T-cell (primary cell): ENCODE measurements around the gene MYCL. TPM values are rescaled to one million over a fixed set of nuclear protein-coding genes. Genes with fewer than 3 reads are reported as not detected.

ENCODE experiments used
- ATAC-seq, 4 experiments: fragments of 200-7000 bp in 3 of 4; fragments of 150-1000 bp in 1 of 4; cut with Tn5 transposase; replicated peaks in 1 of 4; 1 replicate in 3 of 4; 2 replicates in 1 of 4; pipeline ENCODE4 v1.10.0; 2021; ENCODE audit warnings: moderate library complexity in 3 of 4, mild to moderate bottlenecking in 2 of 4, moderate number of reproducible peaks in 1 of 4
- CTCF ChIA-PET, 2 donors: fragments of 300-600 bp; sonication (Branson Sonifier 250); formaldehyde crosslinking; loops; one replicate each; lab custom pipeline; 2022; ENCODE audit warnings: antibody characterized with exemption in 2 of 2; lab: Charles Lee
- POLR2A ChIA-PET, 2 donors: fragments of 300-600 bp; sonication (Branson Sonifier 250); formaldehyde crosslinking; loops; one replicate each; lab custom pipeline; 2022; ENCODE audit warnings: antibody characterized with exemption in 2 of 2; lab: Charles Lee
- DNase-seq, 35 experiments: peaks; one replicate each; pipeline versions ENCODE4 v3.0.0 to v3.0.0-alpha.2; 2013 to 2023
- H3K27ac ChIP-seq: one replicate; pipeline ENCODE4 v1.5.1; 2013; ENCODE audit warnings: low read length
- H3K27me3 ChIP-seq, 2 experiments: replicated peaks in 1 of 2; 1 replicate in 1 of 2; 2 replicates in 1 of 2; pipeline versions ENCODE4 v1.6.1 to v1.7.0; 2013; ENCODE audit warnings: low read length in 1 of 2, mixed read lengths in 1 of 2; ENCODE audit not compliant: control insufficient read depth in 2 of 2, insufficient read depth in 2 of 2; ENCODE audit errors: extremely low read depth in 1 of 2
- H3K36me3 ChIP-seq, 2 donors: 1 replicate in 1 of 2; 2 replicates in 1 of 2; pipeline versions ENCODE4 v1.6.1 to v1.7.0; 2013; ENCODE audit warnings: low read length in 1 of 2; ENCODE audit not compliant: control insufficient read depth in 2 of 2, insufficient read depth in 1 of 2; ENCODE audit errors: extremely low read depth in 1 of 2
- H3K4me1 ChIP-seq, 2 experiments: 1 replicate in 1 of 2; 2 replicates in 1 of 2; pipeline versions ENCODE4 v1.6.1 to v1.7.0; 2013; ENCODE audit warnings: low read length in 2 of 2, mixed read lengths in 1 of 2; ENCODE audit not compliant: insufficient read depth in 2 of 2, control insufficient read depth in 1 of 2; ENCODE audit errors: extremely low read depth in 1 of 2
- H3K4me3 ChIP-seq, 2 donors: 1 replicate in 1 of 2; 2 replicates in 1 of 2; pipeline versions ENCODE4 v1.5.1 to v1.7.0; 2013; ENCODE audit warnings: mild to moderate bottlenecking in 2 of 2, low read length in 1 of 2, moderate library complexity in 1 of 2; ENCODE audit not compliant: control insufficient read depth in 1 of 2; ENCODE audit errors: extremely low read depth in 1 of 2
- H3K9me3 ChIP-seq: 2 replicates; pipeline ENCODE4 v1.7.0; 2013
- H3K27ac Mint-ChIP-seq, 2 donors: one replicate each; pipeline ENCODE4 v1.8.0; 2020 to 2021; ENCODE audit warnings: mild to moderate bottlenecking in 2 of 2, mixed read lengths in 2 of 2
- H3K27me3 Mint-ChIP-seq, 2 donors: one replicate each; pipeline ENCODE4 v1.8.0; 2021 to 2022; ENCODE audit warnings: mixed read lengths in 2 of 2
- H3K36me3 Mint-ChIP-seq: one replicate; pipeline ENCODE4 v1.8.0; 2021; ENCODE audit warnings: mixed read lengths
- H3K4me1 Mint-ChIP-seq, 3 donors: one replicate each; pipeline ENCODE4 v1.8.0; 2020 to 2022; ENCODE audit warnings: mixed read lengths in 3 of 3, mild to moderate bottlenecking in 1 of 3
- H3K4me3 Mint-ChIP-seq, 3 donors: one replicate each; pipeline ENCODE4 v1.8.0; 2020 to 2022; ENCODE audit warnings: mild to moderate bottlenecking in 3 of 3, mixed read lengths in 3 of 3, moderate library complexity in 3 of 3
- H3K9me3 Mint-ChIP-seq, 3 donors: one replicate each; pipeline ENCODE4 v1.8.0; 2020 to 2022; ENCODE audit warnings: mixed read lengths in 3 of 3
- WGBS: methylation state at CpG from one replicate; pipeline ENCODE4 v1.1.5; 2013; ENCODE audit warnings: missing lambda C conversion rate; ENCODE audit not compliant: insufficient coverage; 5-methylcytosine and 5-hydroxymethylcytosine counted together
- total RNA-seq, 35 experiments: library from RNA in 6 of 35; stranded (reverse) in 6 of 35; fragments of 120-200 nt in 1 of 35; gene quantifications; one replicate each; pipeline versions ENCODE4 v1.2.1 to v1.2.4 and lab custom pipeline; 2013 to 2026

Gene MYCL
- total RNA-seq, 5 donors from 2014 or later (not counting 1 experiment from before 2014, with no cell fraction given): 0.13 to 0.38 (median 0.22) TPM

DNA sequence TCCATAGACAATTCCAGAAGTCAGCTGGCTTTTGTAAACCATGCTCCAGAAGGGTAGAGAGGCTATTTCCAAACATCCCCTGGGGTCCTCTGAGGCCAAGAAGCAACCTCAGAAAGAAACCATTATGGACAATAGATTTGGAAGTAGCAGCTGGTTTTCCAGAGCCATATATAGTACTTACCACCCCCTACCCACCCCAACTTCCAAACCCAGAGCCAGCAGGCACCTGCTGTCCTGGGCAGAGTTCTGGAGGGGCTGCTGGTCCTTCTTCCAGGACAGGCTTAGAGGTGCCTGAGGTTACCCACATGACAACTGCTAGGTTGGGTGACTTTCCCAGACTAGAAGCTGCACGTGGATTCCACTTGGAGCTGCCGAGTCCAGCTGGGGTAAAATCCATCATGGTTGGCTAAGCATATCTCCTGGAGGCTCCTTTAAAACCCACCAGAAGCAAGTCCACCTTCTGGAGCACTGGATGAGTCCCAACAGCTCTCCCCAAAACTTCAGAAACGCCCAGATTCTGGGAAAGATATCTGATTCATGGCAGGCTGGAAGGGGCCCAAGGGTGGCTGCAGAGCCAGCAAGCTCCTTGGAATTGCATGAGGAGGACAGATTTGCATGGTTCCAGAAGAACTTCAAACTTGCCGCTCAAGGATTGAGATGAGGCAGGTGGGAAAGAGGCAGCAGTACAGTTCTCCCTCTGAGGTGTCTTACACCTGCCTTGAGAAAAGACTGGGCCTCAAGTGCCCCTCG lies 5.8 kb downstream of the MYCL start:
- H3K9me3 ChIP-seq: no peaks in the 10 kb centered on the region
- Mint-ChIP-seq H3K4me1 (peaks cover 0 to 2% (median 2%) of the 10 kb centered on the region in 3 donors), H3K36me3 (no peaks in the 10 kb centered on the region), H3K4me3 (no peak overlapping the region), H3K9me3 (no peaks in the 10 kb centered on the region), H3K27ac (no peak overlapping the region), H3K27me3 (peaks cover 43 to 49% of the 10 kb centered on the region in 2 donors)
- ChIA-PET CTCF (no interaction called here), POLR2A (no interaction called here)
- no peak overlapping the region for H3K27ac ChIP-seq
- DNase-seq: no peak
- ATAC-seq: no peak
- peaks cover 0 to 3% of the 10 kb centered on the region in 2 experiments for H3K4me1 ChIP-seq
- 68% methylated on average over 3 of the region's 5 CpGs for WGBS
- no peaks in the 10 kb centered on the region for H3K36me3 ChIP-seq
- H3K27me3 ChIP-seq: peaks cover 16 to 57% of the 10 kb centered on the region in 2 experiments
- H3K4me3 ChIP-seq: no peak overlapping the region

DNA sequence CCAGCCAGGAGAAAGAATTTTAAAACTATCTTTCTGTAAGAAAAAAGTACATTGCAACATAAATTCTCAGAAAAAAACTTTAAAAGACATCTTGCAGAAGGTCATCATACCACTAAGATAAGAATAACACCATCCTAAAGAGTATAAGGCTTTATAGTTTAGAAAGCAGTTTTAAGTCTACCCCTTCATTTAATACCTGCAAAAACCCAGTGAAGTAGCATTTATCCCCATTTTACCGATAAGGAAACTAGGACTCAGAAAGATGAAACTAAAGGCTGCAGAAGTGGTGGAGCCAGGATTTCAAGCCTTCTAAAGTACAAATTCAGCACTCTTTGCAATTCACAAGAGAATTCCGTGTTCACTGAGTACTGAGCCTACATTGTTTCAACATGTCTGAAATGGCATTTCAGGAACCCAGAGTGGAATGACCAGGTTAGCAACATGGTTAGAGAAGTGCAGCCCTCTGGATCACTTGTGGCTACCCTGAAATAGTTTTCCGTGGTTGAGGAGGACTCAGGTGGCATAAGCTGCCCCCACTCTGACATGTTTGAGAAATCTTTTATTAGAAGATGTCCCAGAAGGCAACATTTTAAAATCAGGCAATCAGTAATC lies 6.7 kb downstream of the MYCL start:
- Histone ChIP-seq H3K4me3 (no peak overlapping the region), H3K4me1 (no peaks in the 10 kb centered on the region), H3K27me3 (peaks cover 9 to 48% of the 10 kb centered on the region in 2 experiments), H3K36me3 (no peaks in the 10 kb centered on the region), H3K9me3 (no peaks in the 10 kb centered on the region), H3K27ac (no peak overlapping the region)
- Mint-ChIP-seq H3K36me3 (no peaks in the 10 kb centered on the region), H3K4me1 (no peaks in the 10 kb centered on the region), H3K27ac (no peak overlapping the region), H3K27me3 (peaks cover 37 to 47% of the 10 kb centered on the region in 2 donors), H3K9me3 (no peaks in the 10 kb centered on the region), H3K4me3 (no peak overlapping the region)
- WGBS: 100% methylated on average over 1 of the region's 3 CpGs
- ChIA-PET POLR2A (interaction anchor here in 1 of 2 donors (0.6 kb wide), 1 partner anchor 928 kb away, joined by 10 read pairs; no protein-coding TSS in a partner anchor), CTCF (interaction anchor here in 1 of 2 donors (0.6 kb wide), 1 partner anchor 78 kb away, joined by 8 read pairs; no protein-coding TSS in a partner anchor)
- DNase-seq: no peak
- ATAC-seq: no peak

DNA sequence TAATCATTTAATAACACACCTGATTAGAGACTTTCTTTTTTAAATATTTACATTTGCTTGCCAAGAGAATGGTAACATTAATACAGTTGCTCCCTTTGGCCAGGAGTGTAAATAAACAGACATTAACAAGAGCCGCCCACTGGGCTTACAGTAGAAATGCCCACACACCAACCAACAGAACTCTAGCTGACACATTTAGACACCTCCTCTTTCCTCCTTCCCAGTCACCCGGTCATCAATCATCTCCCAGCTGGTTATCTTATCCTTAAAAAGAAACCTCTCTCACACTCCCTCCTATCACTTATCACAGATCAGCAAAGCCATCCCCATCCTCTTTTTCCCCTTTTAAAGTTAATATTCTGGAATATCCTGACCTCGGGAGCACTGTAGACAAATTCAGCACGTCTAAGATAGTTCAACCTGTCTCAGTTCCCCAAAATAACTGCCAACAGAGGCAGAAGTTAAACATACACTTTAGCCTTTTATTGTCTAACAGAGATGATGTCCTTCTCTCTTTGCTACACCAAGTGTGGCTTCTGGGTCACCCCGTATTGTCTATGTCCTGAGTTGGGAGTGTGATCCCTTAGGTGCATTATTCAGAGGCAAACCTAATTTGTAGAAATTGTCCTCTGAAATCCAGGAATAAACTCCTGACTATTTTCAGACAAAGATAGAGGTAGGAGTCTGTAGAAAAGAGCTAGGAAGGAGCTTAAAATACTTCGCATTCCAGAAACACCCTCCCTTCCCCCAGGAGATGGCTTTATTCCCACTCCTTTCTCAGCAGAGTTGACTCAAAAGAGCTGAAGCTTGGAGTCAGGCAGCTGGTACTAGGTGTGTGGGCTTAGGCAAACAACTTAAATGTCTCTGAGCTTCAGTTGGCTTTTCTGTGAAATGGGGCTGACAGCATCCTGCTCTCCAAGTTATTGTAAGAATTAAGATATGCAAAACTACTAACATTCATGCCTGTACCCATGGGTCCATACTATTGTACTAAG lies 8.8 kb downstream of the MYCL start:
- WGBS: 34% methylated on average over 4 of the region's 6 CpGs
- Histone ChIP-seq H3K4me3 (no peak overlapping the region), H3K4me1 (no peaks in the 10 kb centered on the region), H3K36me3 (no peaks in the 10 kb centered on the region), H3K27ac (no peak overlapping the region), H3K9me3 (no peaks in the 10 kb centered on the region), H3K27me3 (peaks cover 0 to 36% of the 10 kb centered on the region in 2 experiments)
- Mint-ChIP-seq H3K4me3 (no peak overlapping the region), H3K27ac (no peak overlapping the region), H3K27me3 (peaks cover 26 to 40% of the 10 kb centered on the region in 2 donors), H3K36me3 (no peaks in the 10 kb centered on the region), H3K4me1 (no peaks in the 10 kb centered on the region), H3K9me3 (no peaks in the 10 kb centered on the region)
- ChIA-PET CTCF (interaction anchor here (0.5 to 1.0 kb wide), 3 partner anchors 9 to 95 kb away, joined by 3 read pairs; partner anchors contain the start of gene MYCL (in 1 of the 2)), POLR2A (no interaction called here)
- ATAC-seq (no peak), DNase-seq (no peak)

DNA sequence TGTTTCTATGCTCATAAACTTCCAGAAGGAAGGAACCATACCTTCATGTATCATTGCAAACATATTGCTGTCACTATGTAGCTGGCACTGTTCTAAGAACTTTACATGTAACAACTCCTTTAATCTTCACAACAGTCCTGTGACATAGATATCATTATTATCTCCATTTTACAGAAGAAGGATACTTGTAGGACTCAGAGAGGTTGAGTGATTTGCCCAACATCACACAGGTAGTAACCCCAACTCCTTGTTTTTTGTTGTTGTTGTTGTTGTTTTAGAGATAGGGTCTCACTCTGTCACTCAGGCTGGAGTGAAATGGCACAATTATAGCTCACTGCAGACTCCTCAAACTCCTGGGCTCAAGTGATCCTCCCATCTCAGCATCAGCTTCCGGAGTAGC lies 10.8 kb downstream of the MYCL start:
- ATAC-seq: no peak
- Mint-ChIP-seq H3K27me3 (peaks cover 20 to 27% of the 10 kb centered on the region in 2 donors), H3K9me3 (no peaks in the 10 kb centered on the region), H3K4me3 (no peak overlapping the region), H3K36me3 (no peaks in the 10 kb centered on the region), H3K27ac (no peak overlapping the region), H3K4me1 (no peaks in the 10 kb centered on the region)
- no peak for DNase-seq
- Histone ChIP-seq H3K36me3 (no peaks in the 10 kb centered on the region), H3K27ac (no peak overlapping the region), H3K4me3 (no peak overlapping the region), H3K27me3 (peaks cover 0 to 18% of the 10 kb centered on the region in 2 experiments), H3K4me1 (no peaks in the 10 kb centered on the region), H3K9me3 (no peaks in the 10 kb centered on the region)
- ChIA-PET CTCF (no interaction called here), POLR2A (no interaction called here)
- no CpG with 5 or more reads among the region's 1 CpG for WGBS

DNA sequence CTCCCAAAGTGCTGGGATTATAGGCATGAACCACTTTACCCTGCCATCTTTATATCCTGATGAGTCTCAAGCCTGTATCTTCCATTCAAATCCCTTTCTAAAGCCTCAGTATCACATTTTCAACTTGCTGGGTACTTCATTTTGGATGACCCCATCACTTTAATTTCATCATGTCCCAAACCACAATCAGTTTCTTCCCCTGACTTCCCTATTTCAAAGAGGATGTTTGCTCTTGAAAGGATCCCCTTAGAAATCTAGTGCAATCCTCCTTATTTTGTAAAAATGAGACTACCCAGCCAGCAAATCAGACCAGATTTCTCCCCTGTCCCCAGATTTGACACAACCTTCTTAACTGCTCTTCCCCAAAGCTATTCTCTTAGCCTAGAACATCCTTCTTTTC lies 11.4 kb downstream of the MYCL start:
- DNase-seq: no peak
- Histone ChIP-seq H3K4me1 (no peaks in the 10 kb centered on the region), H3K4me3 (no peak overlapping the region), H3K27me3 (peaks cover 0 to 15% of the 10 kb centered on the region in 2 experiments), H3K36me3 (no peaks in the 10 kb centered on the region), H3K9me3 (no peaks in the 10 kb centered on the region), H3K27ac (no peak overlapping the region)
- no peak overlapping the region for H3K4me3 Mint-ChIP-seq
- H3K9me3 Mint-ChIP-seq: no peaks in the 10 kb centered on the region
- ChIA-PET POLR2A (no interaction called here), CTCF (no interaction called here)
- no peaks in the 10 kb centered on the region for H3K4me1 Mint-ChIP-seq
- no peaks in the 10 kb centered on the region for H3K36me3 Mint-ChIP-seq
- ATAC-seq: no peak
- peaks cover 20 to 28% of the 10 kb centered on the region in 2 donors for H3K27me3 Mint-ChIP-seq
- H3K27ac Mint-ChIP-seq: no peak overlapping the region

DNA sequence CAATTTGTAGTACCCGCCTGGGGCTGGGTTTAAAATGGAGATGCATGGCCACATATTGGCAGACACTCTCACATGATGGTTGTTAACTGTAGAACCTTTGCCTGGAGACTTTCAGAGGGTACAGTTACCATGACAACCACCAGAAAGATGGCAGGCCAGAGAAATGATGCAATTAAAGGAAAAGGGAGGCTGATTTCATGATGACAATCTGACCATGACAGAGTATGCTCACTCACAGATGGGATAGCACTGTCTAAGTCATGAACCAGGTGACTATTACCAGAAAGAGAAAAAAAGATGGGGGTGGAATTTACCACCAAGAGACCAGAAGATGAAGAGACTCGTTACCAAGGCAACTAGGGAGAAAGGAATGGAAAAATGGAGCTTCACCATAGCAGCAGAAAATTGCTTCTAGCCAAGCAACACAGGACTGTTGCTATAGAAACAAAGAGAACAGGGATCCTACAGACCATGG lies 14.9 kb downstream of the MYCL start:
- Histone ChIP-seq H3K27ac (no peak overlapping the region), H3K9me3 (no peaks in the 10 kb centered on the region), H3K36me3 (no peaks in the 10 kb centered on the region), H3K4me1 (peaks cover 10 to 11% of the 10 kb centered on the region in 2 experiments), H3K27me3 (peaks cover 0 to 16% of the 10 kb centered on the region in 2 experiments), H3K4me3 (no peak overlapping the region)
- no peak overlapping the region for H3K27ac Mint-ChIP-seq
- H3K4me1 Mint-ChIP-seq: peaks cover 14 to 15% (median 15%) of the 10 kb centered on the region in 3 donors
- ChIA-PET CTCF (interaction anchor here in 1 of 2 donors (0.9 kb wide), 1 partner anchor 69 kb away, joined by 3 read pairs; no protein-coding TSS in a partner anchor), POLR2A (no interaction called here)
- 86% methylated on average over 1 of the region's 2 CpGs for WGBS
- H3K4me3 Mint-ChIP-seq: no peak overlapping the region
- H3K36me3 Mint-ChIP-seq: no peaks in the 10 kb centered on the region
- H3K27me3 Mint-ChIP-seq: peaks cover under 1 to 9% of the 10 kb centered on the region in 2 donors
- no peaks in the 10 kb centered on the region for H3K9me3 Mint-ChIP-seq
- DNase-seq (no peak), ATAC-seq (no peak)
